Measurements from ENCODE around the gene PRKAR2A. TPM values are rescaled to one million over a fixed set of nuclear protein-coding genes. Genes with fewer than 3 reads are reported as not detected.
A peak's percentile ranks its signal among the peaks of the same experiment; 100 is the strongest.

Gene PRKAR2A
- total RNA-seq, 6 experiments from 2014 or later, result 21.9 to 31.1 (median 27.2) TPM

DNA sequence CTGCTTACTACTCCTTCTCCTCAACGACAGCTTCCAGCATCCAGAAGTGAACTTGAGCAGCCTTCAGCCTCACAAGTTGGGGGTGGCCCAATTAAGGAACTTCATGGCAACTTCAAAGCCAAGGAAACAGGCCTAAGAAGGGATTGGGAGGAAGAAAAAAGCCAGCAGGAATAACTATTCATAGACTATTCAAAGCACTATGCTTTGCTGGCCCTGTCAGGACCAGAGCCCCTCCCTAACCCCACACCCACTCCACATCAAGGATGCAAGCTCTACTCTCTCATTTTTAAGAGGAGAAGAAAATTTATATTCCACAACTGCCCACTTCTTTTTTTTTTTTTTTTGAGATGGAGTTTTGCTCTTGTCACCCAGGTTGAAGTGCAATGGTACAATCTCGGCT lies 10.0 kb upstream of the PRKAR2A start:
- H3K27ac ChIP-seq, result no peak overlapping the region
- no peaks in the 10 kb centered on the region for H3K27me3 ChIP-seq
- ATAC-seq, result no peak
- peaks cover 0 to 64% (median 36%) of the 10 kb centered on the region in 4 donors for H3K36me3 ChIP-seq
- DNase-seq, result peak in 1 of 3 donors; percentile 5
- H3K4me3 ChIP-seq, result no peak overlapping the region
- no peaks in the 10 kb centered on the region for H3K4me1 ChIP-seq
- WGBS (ENCODE audit: insufficient coverage, low coverage, low lambda C conversion rate, missing lambda C conversion rate), result 67% methylated on average over 2 of the region's 2 CpGs
- no peak for TF ChIP-seq POLR2A (IDR thresholded peaks at IDR 0.05)
- TF ChIP-seq, protein P1, sequence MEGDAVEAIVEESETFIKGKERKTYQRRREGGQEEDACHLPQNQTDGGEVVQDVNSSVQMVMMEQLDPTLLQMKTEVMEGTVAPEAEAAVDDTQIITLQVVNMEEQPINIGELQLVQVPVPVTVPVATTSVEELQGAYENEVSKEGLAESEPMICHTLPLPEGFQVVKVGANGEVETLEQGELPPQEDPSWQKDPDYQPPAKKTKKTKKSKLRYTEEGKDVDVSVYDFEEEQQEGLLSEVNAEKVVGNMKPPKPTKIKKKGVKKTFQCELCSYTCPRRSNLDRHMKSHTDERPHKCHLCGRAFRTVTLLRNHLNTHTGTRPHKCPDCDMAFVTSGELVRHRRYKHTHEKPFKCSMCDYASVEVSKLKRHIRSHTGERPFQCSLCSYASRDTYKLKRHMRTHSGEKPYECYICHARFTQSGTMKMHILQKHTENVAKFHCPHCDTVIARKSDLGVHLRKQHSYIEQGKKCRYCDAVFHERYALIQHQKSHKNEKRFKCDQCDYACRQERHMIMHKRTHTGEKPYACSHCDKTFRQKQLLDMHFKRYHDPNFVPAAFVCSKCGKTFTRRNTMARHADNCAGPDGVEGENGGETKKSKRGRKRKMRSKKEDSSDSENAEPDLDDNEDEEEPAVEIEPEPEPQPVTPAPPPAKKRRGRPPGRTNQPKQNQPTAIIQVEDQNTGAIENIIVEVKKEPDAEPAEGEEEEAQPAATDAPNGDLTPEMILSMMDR (IDR thresholded peaks at IDR 0.05), result no peak
- H3K9me3 ChIP-seq, result no peaks in the 10 kb centered on the region
- intact Hi-C loops (cut with DNase I), result no loop called here

DNA sequence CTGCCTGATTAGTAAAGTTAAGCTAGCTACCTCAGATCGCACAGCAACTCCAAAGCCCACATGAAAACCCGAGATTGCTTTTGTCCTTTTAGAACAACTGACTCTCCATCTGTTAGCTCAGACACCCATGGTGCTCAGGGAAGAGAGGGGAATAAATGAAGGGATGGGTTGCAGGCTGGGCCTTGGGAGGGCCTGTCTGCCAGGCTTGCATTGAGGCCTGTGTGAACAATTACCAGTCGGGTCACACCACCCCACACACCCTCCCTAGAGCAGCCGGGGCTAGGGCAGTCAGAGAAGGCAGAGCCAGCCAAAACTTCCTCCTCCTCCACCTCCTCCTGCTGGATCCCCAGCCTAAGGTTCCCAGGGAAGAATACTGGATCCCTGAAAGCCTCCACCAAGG lies 8.8 kb upstream of the PRKAR2A start:
- Histone ChIP-seq H3K4me1 (no peaks in the 10 kb centered on the region), H3K27ac (no peak overlapping the region), H3K27me3 (no peaks in the 10 kb centered on the region), H3K36me3 (peaks cover 0 to 54% (median 31%) of the 10 kb centered on the region in 4 donors), H3K9me3 (no peaks in the 10 kb centered on the region), H3K4me3 (no peak overlapping the region)
- intact Hi-C loops (cut with DNase I), result no loop called here
- 70% methylated on average over 4 of the region's 4 CpGs for WGBS (ENCODE audit: insufficient coverage, low coverage, low lambda C conversion rate, missing lambda C conversion rate)
- peak in 1 of 3 donors; percentile 11 for DNase-seq
- no peak for TF ChIP-seq POLR2A (IDR thresholded peaks at IDR 0.05)
- TF ChIP-seq, protein P1 (IDR thresholded peaks at IDR 0.05), result no peak
- ATAC-seq, result no peak

DNA sequence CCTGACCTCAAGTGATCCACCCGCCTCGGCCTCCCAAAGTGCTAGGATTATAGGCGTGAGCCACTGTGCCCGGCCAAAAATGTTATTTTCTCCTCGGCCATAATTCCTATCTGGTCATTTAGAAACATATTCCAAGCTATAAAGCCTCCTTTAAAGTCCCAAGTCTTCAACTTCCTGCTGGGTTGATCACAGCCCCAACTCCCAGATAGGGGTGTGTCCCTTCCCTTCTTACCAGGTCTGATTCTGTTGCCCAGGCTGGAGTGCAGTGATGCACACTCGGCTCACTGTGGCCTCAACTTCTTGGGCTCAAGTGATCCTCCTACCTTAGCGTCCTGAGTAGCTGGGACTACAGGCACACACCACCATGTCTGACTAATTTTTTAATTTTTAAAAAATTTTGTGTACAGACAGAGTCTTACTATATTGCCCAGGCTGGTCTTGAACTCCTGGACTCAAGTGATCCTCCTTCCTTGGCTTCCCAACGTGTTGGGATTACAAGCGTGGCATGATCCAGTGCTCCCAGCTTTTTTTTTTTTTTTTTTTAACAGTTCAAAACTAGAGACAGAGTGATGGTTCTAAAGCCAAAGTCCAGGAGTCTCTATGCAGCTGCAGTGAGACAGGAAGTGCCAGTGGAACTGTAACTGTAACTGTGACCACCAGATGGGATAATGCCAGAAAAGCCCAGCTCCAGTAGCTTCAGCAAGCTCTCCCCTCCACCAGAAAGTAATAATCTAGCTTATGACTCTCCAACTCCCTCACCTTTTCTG lies 8.2 kb upstream of the PRKAR2A start:
- WGBS (ENCODE audit: insufficient coverage, low coverage, low lambda C conversion rate, missing lambda C conversion rate), result 80% methylated on average over 7 of the region's 9 CpGs
- H3K9me3 ChIP-seq, result no peaks in the 10 kb centered on the region
- no peak for TF ChIP-seq POLR2A (IDR thresholded peaks at IDR 0.05)
- TF ChIP-seq, protein P1 (IDR thresholded peaks at IDR 0.05), result no peak
- no peaks in the 10 kb centered on the region for H3K27me3 ChIP-seq
- peaks cover 0 to 49% (median 28%) of the 10 kb centered on the region in 4 donors for H3K36me3 ChIP-seq
- H3K4me1 ChIP-seq, result no peaks in the 10 kb centered on the region
- no peak overlapping the region for H3K27ac ChIP-seq
- intact Hi-C loops (cut with DNase I), result no loop called here
- no peak overlapping the region for H3K4me3 ChIP-seq
- DNase-seq, result peak in 1 of 3 donors; percentile 10
- ATAC-seq, result no peak

DNA sequence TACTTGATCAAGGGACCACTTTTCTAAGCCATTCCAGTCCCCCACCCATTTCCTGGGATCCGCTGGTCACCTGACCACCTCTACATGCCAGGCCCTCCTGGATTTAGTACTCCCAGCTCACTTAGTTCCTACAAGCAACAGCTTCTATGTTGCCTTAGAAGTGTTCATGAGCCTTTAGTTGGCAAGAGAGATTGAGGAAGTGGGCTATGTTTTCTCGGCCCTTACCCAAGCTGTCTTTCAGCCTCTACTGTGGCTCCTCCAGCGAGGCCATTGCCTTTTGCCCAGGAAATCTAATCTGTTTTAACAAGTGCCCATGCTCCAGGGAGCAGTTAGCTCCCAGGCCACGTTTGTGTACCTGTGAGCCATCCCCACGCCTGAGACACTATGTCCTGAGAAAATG lies 4.5 kb upstream of the PRKAR2A start:
- intact Hi-C loops (cut with DNase I), result no loop called here
- WGBS (ENCODE audit: insufficient coverage, low coverage, low lambda C conversion rate, missing lambda C conversion rate), result 89% methylated on average over 3 of the region's 5 CpGs
- ATAC-seq (no peak), DNase-seq (no peak)
- H3K27me3 ChIP-seq, result no peaks in the 10 kb centered on the region
- H3K27ac ChIP-seq, result no peak overlapping the region
- H3K4me3 ChIP-seq, result no peak overlapping the region
- peaks cover 0 to 18% (median 10%) of the 10 kb centered on the region in 4 donors for H3K36me3 ChIP-seq
- TF ChIP-seq, protein P1 (IDR thresholded peaks at IDR 0.05), result no peak
- no peak for TF ChIP-seq POLR2A (IDR thresholded peaks at IDR 0.05)
- no peaks in the 10 kb centered on the region for H3K4me1 ChIP-seq
- H3K9me3 ChIP-seq, result no peaks in the 10 kb centered on the region
